Peyer's patch (tissue), 4 donors: Measurements from ENCODE around the gene IL21R. TPM values are rescaled to one million over a fixed set of nuclear protein-coding genes. Genes with fewer than 3 reads are reported as not detected.
A peak's percentile ranks its signal among the peaks of the same experiment; 100 is the strongest.
"Not testable (repeated sequence)": the region's sequence is repeated elsewhere in the genome, so short reads cannot be mapped to it uniquely, and the experiment has no call there.

Source experiments
- DNase-seq, 3 donors: peaks; one replicate each; pipeline ENCODE4 v3.0.0-alpha.2; 2017 to 2019
- H3K27ac ChIP-seq, 4 donors: fragments of 200-600 bp; sonication (generic); one replicate each; pipeline ENCODE4 v1.5.1; 2016 to 2019
- H3K27me3 ChIP-seq, 2 donors: fragments of 200-600 bp; sonication (generic); one replicate each; pipeline ENCODE4 v1.5.1; 2019
- H3K36me3 ChIP-seq, 3 donors: fragments of 200-600 bp; sonication (generic); one replicate each; pipeline ENCODE4 v1.5.1; 2016 to 2019
- H3K4me1 ChIP-seq, 4 donors: fragments of 200-600 bp; sonication (generic); one replicate each; pipeline ENCODE4 v1.5.1; 2016 to 2019
- H3K4me3 ChIP-seq, 4 donors: fragments of 200-600 bp; sonication (generic); 1 replicate in 3 of 4; 2 replicates in 1 of 4; pipeline ENCODE4 v1.5.1; 2016 to 2019; ENCODE audit warnings: mild to moderate bottlenecking in 1 of 4
- H3K9me3 ChIP-seq, 4 donors: fragments of 200-600 bp; sonication (generic); one replicate each; pipeline ENCODE4 v1.5.1; 2016 to 2019; ENCODE audit warnings: mild to moderate bottlenecking in 1 of 4
- CTCF ChIP-seq, 6 experiments: fragments of 450-650 bp in 4 of 6; fragments of 200-600 bp in 2 of 6; sonication (generic) in 1 of 6; IDR thresholded peaks; one replicate each; pipeline ENCODE4 v1.5.1; 2017 to 2019; ENCODE audit warnings: antibody characterized with exemption in 6 of 6, mild to moderate bottlenecking in 3 of 6, moderate library complexity in 1 of 6
- POLR2A ChIP-seq, 2 donors: fragments of 450-650 bp; IDR thresholded peaks; one replicate each; pipeline ENCODE4 v1.5.1; 2017; ENCODE audit warnings: antibody characterized with exemption in 2 of 2, mild to moderate bottlenecking in 2 of 2, moderate library complexity in 2 of 2
- total RNA-seq, 4 donors: library from RNA; depleted of rRNA; stranded (reverse); fragments of >200 nt; gene quantifications; one replicate each; pipeline ENCODE4 v1.1.0, GENCODE V29; 2016

The IL21R gene
- total RNA-seq, 4 donors from 2014 or later: 0.18 to 4.1 (median 1.3) TPM; not detected in 1

- TF ChIP-seq POLR2A (IDR thresholded peaks at IDR 0.05) (no peak), CTCF (IDR thresholded peaks at IDR 0.05) (no peak)
- no peaks in the 10 kb centered on the region for H3K4me1 ChIP-seq
- no peak overlapping the region for H3K4me3 ChIP-seq
- no peak for DNase-seq
- no peaks in the 10 kb centered on the region for H3K27me3 ChIP-seq
- H3K27ac ChIP-seq: no peak overlapping the region
- H3K36me3 ChIP-seq: no peaks in the 10 kb centered on the region
- H3K9me3 ChIP-seq: no peaks in the 10 kb centered on the region
Observed at GRCh38 chr16:27392671-27393070, 9.3 kb upstream of the IL21R start.

- H3K27me3 ChIP-seq: no peaks in the 10 kb centered on the region
- TF ChIP-seq CTCF (IDR thresholded peaks at IDR 0.05): no peak
- no peak for TF ChIP-seq POLR2A (IDR thresholded peaks at IDR 0.05)
- no peak overlapping the region for H3K27ac ChIP-seq
- no peak overlapping the region for H3K4me3 ChIP-seq
- no peaks in the 10 kb centered on the region for H3K36me3 ChIP-seq
- no peak for DNase-seq
- no peaks in the 10 kb centered on the region for H3K4me1 ChIP-seq
- no peaks in the 10 kb centered on the region for H3K9me3 ChIP-seq
Observed at GRCh38 chr16:27394516-27394915, 7.5 kb upstream of the IL21R start.

- not testable (repeated sequence) for H3K9me3 ChIP-seq, DNase-seq, H3K36me3 ChIP-seq, H3K4me3 ChIP-seq, H3K27me3 ChIP-seq
- Histone ChIP-seq H3K4me1 (peaks cover 0 to 18% (median 12%) of the 10 kb centered on the region in 4 donors), H3K27ac (peak overlapping the region in 1 of 4 donors; percentile 33)
Observed at GRCh38 chr16:27398341-27398893, 3.6 kb upstream of the IL21R start.

GRCh38 chr16:27398894-27399853 lies 2.8 kb upstream of the IL21R start:
- Histone ChIP-seq H3K36me3 (no peaks in the 10 kb centered on the region), H3K4me3 (no peak overlapping the region), H3K9me3 (no peaks in the 10 kb centered on the region), H3K27me3 (no peaks in the 10 kb centered on the region), H3K27ac (peak overlapping the region in 1 of 4 donors; percentile 33), H3K4me1 (peaks cover 0 to 26% (median 13%) of the 10 kb centered on the region in 4 donors)
- TF ChIP-seq CTCF (IDR thresholded peaks at IDR 0.05) (no peak), POLR2A (IDR thresholded peaks at IDR 0.05) (no peak)
- peak in 2 of 3 donors; percentile 62 to 69 for DNase-seq

GRCh38 chr16:27399969-27400368 lies 2.0 kb upstream of the IL21R start:
- no peaks in the 10 kb centered on the region for H3K36me3 ChIP-seq
- TF ChIP-seq POLR2A (IDR thresholded peaks at IDR 0.05) (no peak), CTCF (IDR thresholded peaks at IDR 0.05) (no peak)
- H3K9me3 ChIP-seq: no peaks in the 10 kb centered on the region
- peaks cover 0 to 27% (median 13%) of the 10 kb centered on the region in 4 donors for H3K4me1 ChIP-seq
- H3K27ac ChIP-seq: no peak overlapping the region
- H3K27me3 ChIP-seq: no peaks in the 10 kb centered on the region
- H3K4me3 ChIP-seq: no peak overlapping the region
- no peak for DNase-seq
